ENCODE results near the gene WSB2.
"Not testable (repeated sequence)": the region's sequence is repeated elsewhere in the genome, so short reads cannot be mapped to it uniquely, and the experiment has no call there.

The WSB2 gene

DNA sequence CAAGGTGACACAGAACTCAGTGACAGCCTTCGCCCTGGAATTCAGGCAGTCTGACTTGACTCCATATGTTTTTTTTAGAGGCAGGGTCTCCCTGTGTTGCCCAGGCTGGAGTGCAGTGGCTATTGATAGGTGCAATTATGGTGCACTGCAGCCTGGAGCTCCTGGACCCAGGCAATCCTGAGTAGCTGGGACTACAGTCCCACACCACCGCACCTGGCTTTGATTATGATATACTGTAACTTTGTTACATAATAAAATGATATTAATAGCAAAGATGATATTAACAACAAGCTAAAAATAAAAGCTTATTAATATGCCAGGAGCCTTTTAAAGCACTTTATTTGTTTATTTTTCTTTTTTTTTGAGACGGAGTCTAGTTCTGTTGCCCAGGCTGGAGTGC, 33.1 kb upstream of the WSB2 start:
- no peaks in the 10 kb centered on the region for H3K27me3 ChIP-seq (ENCODE audit: control insufficient read depth, insufficient read depth, low read length)
- no peak overlapping the region for H3K9ac ChIP-seq (ENCODE audit: low read length)
- H3K36me3 ChIP-seq (ENCODE audit: control insufficient read depth, insufficient read depth, low read length) = peaks cover 4% of the 10 kb centered on the region
- no peak overlapping the region for H3K4me3 ChIP-seq (ENCODE audit: low read length)
- H3K4me1 ChIP-seq (ENCODE audit: control insufficient read depth, insufficient read depth, low read length) = peaks cover 7% of the 10 kb centered on the region
- H3K9me3 ChIP-seq (ENCODE audit: control insufficient read depth, low read length) = no peaks in the 10 kb centered on the region

DNA sequence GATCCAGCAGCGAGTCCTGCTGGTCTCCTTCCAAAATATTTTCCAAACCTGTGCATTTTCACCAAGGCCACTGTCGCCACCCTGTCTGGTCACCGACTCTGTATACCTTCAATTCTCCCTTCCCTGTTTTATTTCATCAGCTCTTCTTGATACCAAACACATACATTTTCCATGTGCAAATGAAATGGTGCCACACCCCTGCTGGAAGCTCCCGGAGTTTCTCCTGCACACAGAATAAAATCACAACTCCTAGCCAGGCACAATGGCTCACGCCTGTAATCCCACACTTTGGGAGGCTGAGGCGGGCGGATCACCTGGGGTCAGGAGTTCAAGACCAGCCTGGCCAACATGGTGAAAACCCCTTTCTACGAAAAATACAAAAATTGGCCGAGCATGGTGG, 28.8 kb upstream of the WSB2 start:
- no peak overlapping the region for H3K9ac ChIP-seq (ENCODE audit: low read length)
- H3K4me1 ChIP-seq (ENCODE audit: control insufficient read depth, insufficient read depth, low read length) = no peaks in the 10 kb centered on the region
- H3K36me3 ChIP-seq (ENCODE audit: control insufficient read depth, insufficient read depth, low read length) = peaks cover 4% of the 10 kb centered on the region
- no peaks in the 10 kb centered on the region for H3K27me3 ChIP-seq (ENCODE audit: control insufficient read depth, insufficient read depth, low read length)
- no peaks in the 10 kb centered on the region for H3K9me3 ChIP-seq (ENCODE audit: control insufficient read depth, low read length)
- H3K4me3 ChIP-seq (ENCODE audit: low read length) = no peak overlapping the region

DNA sequence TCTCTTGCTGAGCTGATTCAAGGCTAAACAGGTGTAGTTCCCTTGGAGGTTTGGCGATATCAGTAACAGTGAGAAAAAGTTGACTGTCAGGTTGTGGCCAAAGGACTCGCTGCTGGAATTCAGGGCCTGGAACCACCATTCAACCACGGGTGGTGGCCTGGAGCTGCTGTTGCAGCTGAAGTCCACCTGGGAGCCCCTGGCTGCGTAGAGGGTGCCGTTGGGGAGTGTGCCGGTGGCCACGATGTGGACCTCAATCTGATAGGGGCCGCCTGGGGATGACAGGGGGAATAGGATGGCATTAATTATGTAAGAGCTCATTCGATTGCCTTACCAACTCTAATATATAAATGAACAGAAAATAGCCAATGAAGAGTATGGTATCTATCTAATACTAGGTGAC, 21.2 kb upstream of the WSB2 start:
- no peaks in the 10 kb centered on the region for H3K27me3 ChIP-seq (ENCODE audit: control insufficient read depth, insufficient read depth, low read length)
- H3K9me3 ChIP-seq (ENCODE audit: control insufficient read depth, low read length) = no peaks in the 10 kb centered on the region
- peaks cover 5% of the 10 kb centered on the region for H3K4me1 ChIP-seq (ENCODE audit: control insufficient read depth, insufficient read depth, low read length)
- no peak overlapping the region for H3K9ac ChIP-seq (ENCODE audit: low read length)
- H3K4me3 ChIP-seq (ENCODE audit: low read length) = no peak overlapping the region
- H3K36me3 ChIP-seq (ENCODE audit: control insufficient read depth, insufficient read depth, low read length) = no peaks in the 10 kb centered on the region

DNA sequence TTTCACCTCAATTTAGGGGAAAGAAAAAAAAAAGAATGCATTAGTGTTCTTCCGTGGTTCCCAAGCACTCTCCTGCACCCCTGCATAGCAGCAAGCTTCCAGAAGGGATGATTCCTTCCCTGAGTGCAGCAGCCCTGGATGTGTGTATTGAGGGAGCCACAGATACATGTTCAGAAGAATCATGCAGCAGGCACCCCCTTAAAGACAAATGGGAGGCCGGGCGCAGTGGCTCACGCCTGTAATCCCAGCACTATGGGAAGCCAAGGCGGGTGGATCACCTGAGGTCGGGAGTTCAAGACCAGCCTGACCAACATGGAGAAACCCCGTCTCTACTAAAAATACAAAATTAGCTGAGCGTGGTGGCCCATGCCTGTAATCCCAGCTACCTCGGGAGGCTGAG, 20.5 kb upstream of the WSB2 start:
- not testable (repeated sequence) for H3K4me3 ChIP-seq (ENCODE audit: low read length); H3K4me1 ChIP-seq (ENCODE audit: control insufficient read depth, insufficient read depth, low read length); H3K36me3 ChIP-seq (ENCODE audit: control insufficient read depth, insufficient read depth, low read length); H3K9ac ChIP-seq (ENCODE audit: low read length); H3K27me3 ChIP-seq (ENCODE audit: control insufficient read depth, insufficient read depth, low read length); H3K9me3 ChIP-seq (ENCODE audit: control insufficient read depth, low read length)

DNA sequence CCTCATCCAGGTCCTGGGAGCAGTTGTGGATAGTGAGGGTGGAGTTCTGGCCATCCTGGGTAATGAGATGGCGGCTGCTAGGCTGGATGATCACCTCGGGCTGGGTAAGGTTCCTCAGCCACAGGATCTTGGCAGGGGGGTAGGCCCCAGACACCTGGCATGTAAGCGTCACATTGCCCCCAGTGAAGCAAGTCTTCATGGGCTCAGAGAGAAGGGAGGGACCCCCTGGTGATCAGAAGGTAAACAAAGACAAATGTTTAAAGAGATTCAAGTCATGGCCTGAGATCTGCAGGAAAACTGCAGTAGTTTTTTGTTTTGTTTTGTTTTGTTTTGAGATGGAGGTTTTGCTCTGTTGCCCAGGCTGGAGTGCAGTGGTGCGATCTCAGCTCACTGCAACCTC, 12.8 kb upstream of the WSB2 start:
- H3K4me3 ChIP-seq (ENCODE audit: low read length) = no peak overlapping the region
- H3K27me3 ChIP-seq (ENCODE audit: control insufficient read depth, insufficient read depth, low read length) = no peaks in the 10 kb centered on the region

DNA sequence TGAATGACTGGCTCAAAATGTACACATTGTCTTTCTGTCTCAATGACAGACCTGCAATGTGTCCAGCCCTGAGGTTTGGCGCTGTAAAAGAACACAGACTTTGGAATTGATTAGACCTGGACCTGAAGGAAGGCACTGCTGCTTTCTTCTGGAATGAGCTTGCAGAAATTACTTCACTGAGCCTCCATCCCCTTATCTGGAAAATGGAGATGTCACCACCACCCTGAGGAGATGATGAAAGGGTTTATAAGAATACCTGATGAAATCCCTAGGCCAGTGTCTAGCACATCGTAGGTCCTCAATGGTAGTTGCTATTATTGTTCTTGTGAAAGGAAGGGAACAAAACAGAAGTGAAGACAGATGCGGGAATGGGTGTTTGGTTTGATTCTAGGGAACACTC, 9.7 kb upstream of the WSB2 start:
- Histone ChIP-seq H3K36me3 (ENCODE audit: control insufficient read depth, insufficient read depth, low read length) (no peaks in the 10 kb centered on the region), H3K9me3 (ENCODE audit: control insufficient read depth, low read length) (no peaks in the 10 kb centered on the region), H3K4me1 (ENCODE audit: control insufficient read depth, insufficient read depth, low read length) (no peaks in the 10 kb centered on the region), H3K27me3 (ENCODE audit: control insufficient read depth, insufficient read depth, low read length) (no peaks in the 10 kb centered on the region), H3K4me3 (ENCODE audit: low read length) (no peak overlapping the region), H3K9ac (ENCODE audit: low read length) (no peak overlapping the region)

More for the DNA sequence above, 12.8 kb upstream of the WSB2 start:
- H3K9me3 ChIP-seq (ENCODE audit: control insufficient read depth, low read length) = no peaks in the 10 kb centered on the region
- H3K4me1 ChIP-seq (ENCODE audit: control insufficient read depth, insufficient read depth, low read length) = no peaks in the 10 kb centered on the region
- H3K9ac ChIP-seq (ENCODE audit: low read length) = no peak overlapping the region
- no peaks in the 10 kb centered on the region for H3K36me3 ChIP-seq (ENCODE audit: control insufficient read depth, insufficient read depth, low read length)

DNA sequence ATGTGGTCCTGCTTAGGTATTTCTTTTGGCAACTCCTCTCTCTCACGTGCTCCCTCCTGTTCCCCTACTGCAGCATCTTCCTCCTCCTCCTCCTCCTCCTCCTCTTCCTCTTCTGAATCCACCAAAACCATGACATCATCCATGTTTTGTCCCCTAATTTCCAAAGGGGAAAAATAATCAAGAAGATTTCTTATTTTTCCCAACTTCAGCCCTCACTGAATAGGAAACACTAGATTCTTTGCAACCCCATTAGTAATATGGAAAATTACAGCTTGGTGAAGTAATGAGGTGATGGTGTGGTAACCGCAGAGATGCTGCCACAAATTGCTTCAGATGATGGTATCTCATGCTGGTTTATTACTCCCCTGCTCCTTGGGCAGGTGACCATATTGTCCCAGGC, 7.5 kb upstream of the WSB2 start:
- peaks cover 8% of the 10 kb centered on the region for H3K4me1 ChIP-seq (ENCODE audit: control insufficient read depth, insufficient read depth, low read length)
- no peak overlapping the region for H3K9ac ChIP-seq (ENCODE audit: low read length)
- no peaks in the 10 kb centered on the region for H3K36me3 ChIP-seq (ENCODE audit: control insufficient read depth, insufficient read depth, low read length)
- no peaks in the 10 kb centered on the region for H3K9me3 ChIP-seq (ENCODE audit: control insufficient read depth, low read length)
- no peaks in the 10 kb centered on the region for H3K27me3 ChIP-seq (ENCODE audit: control insufficient read depth, insufficient read depth, low read length)
- H3K4me3 ChIP-seq (ENCODE audit: low read length) = no peak overlapping the region

DNA sequence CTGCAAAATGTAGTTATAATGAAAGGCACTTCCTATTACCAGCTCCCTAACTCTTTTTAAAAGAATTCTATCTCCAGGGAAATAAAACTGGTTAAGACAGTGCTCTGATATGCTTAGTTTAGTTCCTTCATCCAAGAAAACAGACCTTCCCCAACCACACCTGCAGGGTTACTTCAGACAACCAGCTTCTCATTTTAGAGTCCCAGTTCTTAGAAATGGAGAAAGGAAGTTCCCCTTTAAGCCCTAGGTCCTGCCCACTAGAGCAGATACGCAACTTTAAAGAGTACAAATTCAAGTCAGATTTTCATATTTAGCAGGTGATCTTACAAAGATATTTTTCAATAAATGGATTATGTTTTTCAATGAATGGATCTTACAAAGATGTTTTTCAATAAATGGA, 4.4 kb upstream of the WSB2 start:
- H3K36me3 ChIP-seq (ENCODE audit: control insufficient read depth, insufficient read depth, low read length) = no peaks in the 10 kb centered on the region
- H3K4me3 ChIP-seq (ENCODE audit: low read length) = no peak overlapping the region
- H3K9me3 ChIP-seq (ENCODE audit: control insufficient read depth, low read length) = no peaks in the 10 kb centered on the region
- H3K27me3 ChIP-seq (ENCODE audit: control insufficient read depth, insufficient read depth, low read length) = no peaks in the 10 kb centered on the region
- H3K9ac ChIP-seq (ENCODE audit: low read length) = no peak overlapping the region
- H3K4me1 ChIP-seq (ENCODE audit: control insufficient read depth, insufficient read depth, low read length) = peaks cover 22% of the 10 kb centered on the region

DNA sequence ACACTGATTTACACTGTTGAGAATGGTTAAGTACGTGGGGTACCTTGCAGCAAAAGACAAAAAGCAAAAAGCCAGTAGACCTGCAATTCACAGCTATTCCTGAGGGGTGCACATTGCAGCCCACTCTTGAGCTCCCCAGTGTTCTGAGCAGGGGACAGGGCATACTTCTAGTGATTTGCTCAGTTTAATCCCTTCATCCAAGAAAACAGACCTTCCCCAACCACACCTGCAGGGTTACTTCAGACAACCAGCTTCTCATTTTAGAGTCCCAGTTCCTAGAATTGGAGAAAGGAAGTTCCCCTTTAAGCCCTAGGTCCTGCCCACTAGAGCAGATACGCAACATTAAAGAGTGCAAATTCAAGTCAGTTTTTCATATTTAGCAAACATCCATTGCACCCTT, 3.6 kb upstream of the WSB2 start:
- Histone ChIP-seq H3K27me3 (ENCODE audit: control insufficient read depth, insufficient read depth, low read length) (no peaks in the 10 kb centered on the region), H3K36me3 (ENCODE audit: control insufficient read depth, insufficient read depth, low read length) (no peaks in the 10 kb centered on the region), H3K4me3 (ENCODE audit: low read length) (no peak overlapping the region), H3K9ac (ENCODE audit: low read length) (no peak overlapping the region), H3K9me3 (ENCODE audit: control insufficient read depth, low read length) (no peaks in the 10 kb centered on the region), H3K4me1 (ENCODE audit: control insufficient read depth, insufficient read depth, low read length) (peaks cover 28% of the 10 kb centered on the region)

DNA sequence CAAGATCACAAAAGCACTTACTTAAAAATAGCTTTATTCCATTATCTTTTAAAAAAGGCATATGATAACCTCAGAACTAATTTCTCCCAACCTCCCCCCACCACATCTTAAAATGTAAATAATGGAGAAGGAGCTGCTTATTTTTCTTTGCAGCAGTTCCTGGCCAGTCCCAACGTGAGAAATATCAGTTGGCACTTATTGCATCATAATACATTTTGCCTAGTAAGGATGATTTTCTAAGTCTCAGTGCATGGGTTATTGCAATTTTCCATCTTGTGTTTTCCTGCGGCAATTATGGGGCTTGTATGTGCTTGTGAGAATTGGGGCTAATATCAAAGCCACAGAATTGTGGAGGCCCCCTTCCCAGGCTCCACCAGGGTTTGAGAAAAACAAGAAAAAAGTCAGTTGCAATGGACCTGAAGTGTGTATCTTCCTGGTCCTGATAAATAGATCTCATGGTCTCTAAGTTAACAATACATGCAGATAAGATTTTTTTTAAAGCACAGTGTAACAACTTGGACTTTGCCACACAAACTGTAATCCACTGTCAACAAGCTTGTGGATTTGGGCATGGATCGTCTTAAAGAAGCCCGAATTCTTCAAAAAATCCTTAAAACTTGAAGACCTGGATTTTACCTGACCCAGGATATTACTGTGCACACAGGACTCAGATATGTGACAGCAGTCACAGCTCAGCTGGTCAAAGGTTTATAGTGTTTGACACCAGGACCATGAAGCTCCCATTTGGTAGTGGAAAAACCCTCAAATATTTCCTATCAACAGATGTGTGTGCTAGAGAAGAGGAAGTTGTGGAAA, 2.8 kb upstream of the WSB2 start:
- no peaks in the 10 kb centered on the region for H3K9me3 ChIP-seq (ENCODE audit: control insufficient read depth, low read length)
- H3K9ac ChIP-seq (ENCODE audit: low read length) = no peak overlapping the region
- H3K4me3 ChIP-seq (ENCODE audit: low read length) = no peak overlapping the region
- H3K36me3 ChIP-seq (ENCODE audit: control insufficient read depth, insufficient read depth, low read length) = no peaks in the 10 kb centered on the region
- H3K27me3 ChIP-seq (ENCODE audit: control insufficient read depth, insufficient read depth, low read length) = no peaks in the 10 kb centered on the region
- H3K4me1 ChIP-seq (ENCODE audit: control insufficient read depth, insufficient read depth, low read length) = peaks cover 36% of the 10 kb centered on the region

DNA sequence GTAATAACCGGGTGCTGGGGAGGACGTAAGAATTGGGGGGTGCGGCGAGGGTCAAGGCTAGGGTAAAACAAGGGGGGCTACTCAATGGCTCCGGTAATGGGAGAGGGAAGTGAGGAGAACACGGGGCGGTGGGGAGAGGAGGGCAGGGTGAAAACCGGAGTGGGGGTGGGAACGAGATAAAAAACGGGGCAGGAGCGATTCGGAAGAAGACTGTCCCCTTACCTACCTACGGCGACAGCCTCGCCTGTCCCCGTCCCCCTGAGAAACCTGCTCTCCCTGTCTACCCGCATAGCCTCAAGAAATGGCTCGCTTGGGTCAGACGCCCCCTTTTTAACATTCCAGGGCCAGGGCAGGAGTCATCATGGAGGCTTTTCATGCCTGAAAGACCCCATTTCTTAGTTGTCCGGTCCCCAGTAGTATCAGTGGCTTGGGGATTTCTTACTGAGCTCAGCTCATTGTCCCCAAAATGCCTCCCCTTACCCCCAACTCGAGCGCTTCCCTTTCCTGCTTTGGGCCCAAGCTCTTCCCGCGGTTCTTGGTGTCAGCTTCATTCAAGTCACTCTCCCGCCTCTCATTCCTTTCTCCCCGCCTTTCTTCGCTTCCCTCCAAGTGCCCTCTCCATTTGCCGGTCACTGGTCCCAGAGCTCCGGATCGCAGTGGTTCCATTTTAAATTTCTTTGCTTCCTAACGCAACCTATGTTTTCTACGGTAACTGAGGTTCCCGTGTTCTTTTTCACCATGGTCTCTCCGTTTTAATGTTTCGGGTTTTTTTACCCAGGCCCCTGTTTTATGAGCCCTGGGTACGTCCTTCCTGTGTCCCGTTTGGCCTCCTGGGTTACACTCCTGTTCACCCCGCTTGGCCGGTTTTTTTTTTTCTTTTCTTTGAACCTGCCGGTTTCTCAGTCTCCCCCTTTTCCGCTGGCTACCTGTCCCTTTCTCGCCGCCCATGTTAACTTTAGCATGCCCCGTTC, 1.2 kb upstream of the WSB2 start:
- Histone ChIP-seq H3K27me3 (ENCODE audit: control insufficient read depth, insufficient read depth, low read length) (no peaks in the 10 kb centered on the region), H3K4me1 (ENCODE audit: control insufficient read depth, insufficient read depth, low read length) (peaks cover 46% of the 10 kb centered on the region), H3K36me3 (ENCODE audit: control insufficient read depth, insufficient read depth, low read length) (no peaks in the 10 kb centered on the region), H3K4me3 (ENCODE audit: low read length) (peak overlapping the region; percentile 94), H3K9me3 (ENCODE audit: control insufficient read depth, low read length) (no peaks in the 10 kb centered on the region), H3K9ac (ENCODE audit: low read length) (peak overlapping the region; percentile 100)

DNA sequence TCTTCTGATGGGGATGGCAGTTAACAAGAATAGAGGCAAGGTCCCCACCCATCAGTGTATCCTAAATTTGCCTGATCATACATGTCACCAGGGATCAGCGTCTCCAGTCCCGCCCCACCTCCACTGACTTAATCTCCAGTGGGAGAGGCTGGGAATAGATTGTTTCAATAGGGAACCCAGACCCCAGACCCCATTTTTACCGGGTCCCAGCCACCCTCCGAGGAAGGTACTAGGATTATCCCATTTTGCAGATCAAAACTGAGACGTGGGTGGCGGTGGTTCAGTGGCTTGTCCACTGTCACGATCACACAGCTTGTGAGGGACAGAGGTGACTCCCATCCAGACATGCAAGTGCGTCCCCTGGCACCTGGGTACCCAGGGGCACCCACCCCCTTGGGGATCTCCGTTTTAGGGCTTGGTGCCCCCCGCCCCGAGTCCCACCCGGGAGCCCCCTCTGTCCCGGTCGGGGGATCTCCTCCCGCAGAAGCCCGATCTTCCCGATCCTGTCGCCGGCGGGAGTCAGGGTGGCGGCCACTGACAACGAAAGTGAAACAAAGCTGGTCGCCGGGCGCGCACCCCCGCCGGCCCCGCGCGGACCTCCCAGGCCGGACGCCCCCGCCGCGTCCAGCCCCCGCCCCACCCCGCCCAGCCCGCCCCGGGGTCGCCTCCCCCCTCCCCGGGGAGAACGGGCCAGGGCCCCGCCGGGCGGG, 523 bp downstream of the WSB2 start:
- H3K27me3 ChIP-seq (ENCODE audit: control insufficient read depth, insufficient read depth, low read length) = no peaks in the 10 kb centered on the region
- H3K9ac ChIP-seq (ENCODE audit: low read length) = peak overlapping the region; percentile 97
- no peaks in the 10 kb centered on the region for H3K9me3 ChIP-seq (ENCODE audit: control insufficient read depth, low read length)
- no peaks in the 10 kb centered on the region for H3K36me3 ChIP-seq (ENCODE audit: control insufficient read depth, insufficient read depth, low read length)
- H3K4me3 ChIP-seq (ENCODE audit: low read length) = peak overlapping the region; percentile 85
- H3K4me1 ChIP-seq (ENCODE audit: control insufficient read depth, insufficient read depth, low read length) = peaks cover 62% of the 10 kb centered on the region

All from mucosa of stomach (tissue), 1 donor.